HepG2 (cell line): Measurements from ENCODE around the gene VWA5B1. TPM values are rescaled to one million over a fixed set of nuclear protein-coding genes. Genes with fewer than 3 reads are reported as not detected.

Experiments used
- ATAC-seq: fragments of 200-7000 bp; cut with Tn5 transposase; 3 replicates; pipeline ENCODE4 v1.9.1; 2020; ENCODE audit warnings: mild to moderate bottlenecking, moderate library complexity
- BruUV-seq: library from RNA; stranded (reverse); fragments of 400-500 nt; replicated peaks from 2 replicates; lab custom pipeline; 2021; lab: Mats Ljungman, UMichigan
- CTCF ChIA-PET: fragments of 300-600 bp; formaldehyde crosslinking; extraction: SDS; loops from one replicate; lab custom pipeline; 2021; ENCODE audit warnings: low total read pairs, inconsistent platforms, low intra/inter-chr PET ratio; lab: Yijun Ruan, JAX
- POLR2A ChIA-PET: fragments of 350-600 bp; sonication (Branson Sonifier 250); formaldehyde crosslinking; loops from one replicate; lab custom pipeline; 2020; ENCODE audit warnings: antibody characterized with exemption, inconsistent platforms; lab: Yijun Ruan, JAX
- DNase-seq: peaks from one replicate; pipeline ENCODE4 v3.0.0-alpha.2; 2015; ENCODE audit warnings: low spot score
- FAIRE-seq: peaks from 3 replicates; lab custom pipeline; 2011; peaks lifted over from hg19 to GRCh38; lab: Jason Lieb, UNC
- H2AFZ ChIP-seq: one replicate; pipeline ENCODE4 v1.6.1; 2011; ENCODE audit warnings: low read length, inconsistent platforms
- H3K27ac ChIP-seq: fragments of 300-600 bp; 3 replicates; pipeline ENCODE4 v1.8.0; 2011; ENCODE audit warnings: mixed run types, mild to moderate bottlenecking, mixed read lengths, low read length, inconsistent platforms; ENCODE audit not compliant: insufficient read depth; ENCODE audit errors: extremely low read length
- H3K27me3 ChIP-seq, 2 experiments: fragments of 200-600 bp in 1 of 2; 2 replicates in 1 of 2; 3 replicates in 1 of 2; pipeline versions ENCODE4 v1.6.0 to v1.8.0; 2011; ENCODE audit warnings: low read length in 2 of 2, mild to moderate bottlenecking in 2 of 2, moderate library complexity in 2 of 2, inconsistent platforms in 1 of 2; ENCODE audit not compliant: insufficient read depth in 2 of 2, control insufficient read depth in 1 of 2
- H3K36me3 ChIP-seq, 2 experiments: fragments of 200-600 bp in 1 of 2; replicated peaks in 1 of 2; 2 replicates in 1 of 2; 3 replicates in 1 of 2; pipeline versions ENCODE4 v1.5.1 to v1.8.0; 2011; ENCODE audit warnings: low read length in 2 of 2, inconsistent platforms in 1 of 2; ENCODE audit not compliant: insufficient read depth in 2 of 2, control insufficient read depth in 1 of 2
- H3K4me1 ChIP-seq: 2 replicates; pipeline ENCODE4 v1.5.1; 2012; ENCODE audit warnings: low read length, inconsistent platforms; ENCODE audit not compliant: insufficient read depth
- H3K4me2 ChIP-seq: 2 replicates; pipeline ENCODE4 v1.6.0; 2011; ENCODE audit warnings: low read depth, low read length, inconsistent platforms
- H3K4me3 ChIP-seq, 3 experiments: fragments of 200-600 bp in 1 of 3; sonication (generic), shearing (Covaris generic) in 1 of 3; replicated peaks in 1 of 3; 2 replicates each; pipeline ENCODE4 v1.5.1; 2011 to 2016; ENCODE audit warnings: low read length in 3 of 3, inconsistent platforms in 2 of 3, low read depth in 2 of 3, mild to moderate bottlenecking in 2 of 3, control low read depth in 1 of 3, mixed read lengths in 1 of 3; ENCODE audit not compliant: insufficient read depth in 1 of 3
- H3K79me2 ChIP-seq: one replicate; pipeline ENCODE4 v1.6.1; 2011; ENCODE audit warnings: low read length, inconsistent platforms; ENCODE audit not compliant: insufficient read depth
- H3K9ac ChIP-seq: 2 replicates; pipeline ENCODE4 v1.6.0; 2011; ENCODE audit warnings: mild to moderate bottlenecking, low read depth, low read length, inconsistent platforms; ENCODE audit not compliant: insufficient read depth
- H3K9me3 ChIP-seq: 2 replicates; pipeline ENCODE4 v1.5.1; 2012; ENCODE audit warnings: mild to moderate bottlenecking, low read length
- H4K20me1 ChIP-seq: 2 replicates; pipeline ENCODE4 v1.6.0; 2011; ENCODE audit warnings: inconsistent platforms, mild to moderate bottlenecking, low read length, moderate library complexity; ENCODE audit not compliant: insufficient read depth
- ATF3 ChIP-seq: sonication (generic); formaldehyde crosslinking; IDR thresholded peaks from 2 replicates; pipeline ENCODE4 v1.4.0; 2020; ENCODE audit warnings: missing genetic modification reagents
- CBX2 ChIP-seq, 2 experiments: fragments of 200-600 bp in 1 of 2; sonication (generic); formaldehyde crosslinking in 1 of 2; IDR thresholded peaks; 2 replicates each; pipeline versions ENCODE4 v1.7.0 to v1.8.1; 2018 to 2022; ENCODE audit warnings: low read depth in 2 of 2, low read length in 1 of 2, mild to moderate bottlenecking in 1 of 2, missing genetic modification reagents in 1 of 2
- CC2D1A ChIP-seq: sonication (generic); formaldehyde crosslinking; IDR thresholded peaks from 2 replicates; pipeline ENCODE4 v1.8.1; 2023; ENCODE audit warnings: mild to moderate bottlenecking, missing genetic modification reagents
- GATA4 ChIP-seq: sonication (generic); IDR thresholded peaks from 2 replicates; pipeline ENCODE4 v1.6.1; 2016; ENCODE audit warnings: antibody characterized with exemption, low read depth, borderline replicate concordance
- HES4 ChIP-seq: sonication (generic); formaldehyde crosslinking; IDR thresholded peaks from 2 replicates; pipeline ENCODE4 v1.9.0; 2021; ENCODE audit warnings: mild to moderate bottlenecking, missing genetic modification reagents, borderline replicate concordance
- MLX ChIP-seq: IDR thresholded peaks from 2 replicates; pipeline ENCODE4 v1.6.1; 2016
- ONECUT2 ChIP-seq: sonication (generic); formaldehyde crosslinking; IDR thresholded peaks from 2 replicates; pipeline ENCODE4 v1.4.0; 2020; ENCODE audit warnings: missing genetic modification reagents
- RELA ChIP-seq: sonication (generic); formaldehyde crosslinking; IDR thresholded peaks from 2 replicates; pipeline ENCODE4 v1.4.0; 2020; ENCODE audit warnings: missing genetic modification reagents
- TRIM22 ChIP-seq: fragments of 450-650 bp; IDR thresholded peaks from 2 replicates; pipeline ENCODE4 v1.6.1; 2017
- ZHX2 ChIP-seq, 2 experiments: sonication (generic) in 1 of 2; formaldehyde crosslinking in 1 of 2; IDR thresholded peaks; 2 replicates each; pipeline versions ENCODE4 v1.6.1 to v1.9.0; 2014 to 2022; ENCODE audit warnings: antibody characterized with exemption in 1 of 2, borderline replicate concordance in 1 of 2, inconsistent platforms in 1 of 2, low read depth in 1 of 2, missing genetic modification reagents in 1 of 2
- ZNF567 ChIP-seq: sonication (generic); formaldehyde crosslinking; IDR thresholded peaks from 2 replicates; pipeline ENCODE4 v1.8.1; 2023; ENCODE audit warnings: mild to moderate bottlenecking, missing genetic modification reagents, borderline replicate concordance
- WGBS: methylation state at CpG from one replicate; pipeline ENCODE4 v1.1.6; 2017; ENCODE audit warnings: low lambda C conversion rate; 5-methylcytosine and 5-hydroxymethylcytosine counted together
- in situ Hi-C: cut with HindIII; loops from 2 replicates; pipeline ENCODE4 v1.10.0; 2017; ENCODE audit warnings: low pct_unique_long_range_greater_than_20kb; ENCODE audit not compliant: extremely low pct_ligation_motif_present
- intact Hi-C: fragments of 100-400 bp; cut with micrococcal nuclease; formaldehyde crosslinking; loops from one replicate; pipeline ENCODE4 v1.10.0; 2022; ENCODE audit not compliant: unreplicated experiment
- polyA plus RNA-seq, 8 experiments: library from polyadenylated mRNA; depleted of rRNA in 3 of 8; stranded (reverse) in 7 of 8; unstranded in 1 of 8; fragments of >200 nt; fragmentation: Illumina TruSeq in 4 of 8; extraction: Trizol in 4 of 8; gene quantifications; 2 replicates each; pipeline versions ENCODE4 v1.2.1 to v1.2.3, GENCODE V29; 2011 to 2016; ENCODE audit warnings: low read depth in 4 of 8, missing spikeins in 1 of 8, mixed read lengths in 1 of 8; ENCODE audit not compliant: insufficient read depth in 1 of 8
- total RNA-seq, 5 experiments: library from RNA; depleted of rRNA; stranded (reverse); fragments of >200 nt; fragmentation: Illumina TruSeq; extraction: Trizol; gene quantifications; 2 replicates each; pipeline ENCODE4 v1.2.3, GENCODE V29; 2016; ENCODE audit warnings: low read depth in 1 of 5

VWA5B1 gene
- total and polyA plus RNA-seq, 2 of the 13 experiments (the other 11 are each of a cell fraction or from before 2014, with no cell fraction given): not detected

GRCh38 chr1:20308569-20308968 is 17.9 kb downstream of the VWA5B1 start:
- no peak for ATAC-seq
- ChIA-PET CTCF (no interaction called here), POLR2A (no interaction called here)
- H3K9me3 ChIP-seq: no peaks in the 10 kb centered on the region
- no peaks in the 10 kb centered on the region for H3K4me1 ChIP-seq
- intact Hi-C loops: no loop called here
- no peak overlapping the region for H3K4me3 ChIP-seq
- TF ChIP-seq MLX (no peak), ZNF567 (no peak), ONECUT2 (no peak), RELA (CRISPR knock-in tag) (no peak), TRIM22 (no peak), CC2D1A (CRISPR knock-in tag) (no peak), GATA4 (no peak), CBX2 (IDR thresholded peaks at IDR 0.05; ENCODE audit: low read depth, low read length) (no peak), CBX2 (CRISPR knock-in tag; IDR thresholded peaks at IDR 0.05; ENCODE audit: low read depth) (no peak), ATF3 (CRISPR knock-in tag) (no peak), HES4 (CRISPR knock-in tag) (no peak), ZHX2 (IDR thresholded peaks at IDR 0.05; ENCODE audit: low read depth) (no peak), ZHX2 (CRISPR knock-in tag; IDR thresholded peaks at IDR 0.05; ENCODE audit: borderline replicate concordance) (no peak)
- H3K36me3 ChIP-seq: no peaks in the 10 kb centered on the region
- no peak overlapping the region for H2AFZ ChIP-seq
- in situ Hi-C loops: no loop called here
- H3K4me2 ChIP-seq: no peak overlapping the region
- no CpG with 5 or more reads among the region's 5 CpGs for WGBS
- FAIRE-seq: no peak
- no peak for DNase-seq
- H3K27me3 ChIP-seq: peaks cover 2 to 42% of the 10 kb centered on the region in 2 experiments; a peak in 4 of 5 replicates
- H4K20me1 ChIP-seq: no peaks in the 10 kb centered on the region
- no TSS peak for BruUV-seq
- no peak overlapping the region for H3K27ac ChIP-seq
- H3K9ac ChIP-seq: no peak overlapping the region
- no peaks in the 10 kb centered on the region for H3K79me2 ChIP-seq
